Activated CD4-positive, CD25-positive, alpha-beta regulatory T cell (primary cell): Measurements from ENCODE around the gene PNCK.

ENCODE experiments used
- DNase-seq, 4 experiments: peaks; one replicate each; lab custom pipeline; 2025; lab: John Stamatoyannopoulos, UW

The PNCK gene

GRCh38 chrX:153640736-153641575 is 32.7 kb downstream of the PNCK start:
- DNase-seq = no peak

- no peak for DNase-seq
Measured at GRCh38 chrX:153640045-153640686, 33.4 kb downstream of the PNCK start.

- DNase-seq = no peak
Measured at GRCh38 chrX:153639177-153640044, 34.2 kb downstream of the PNCK start.

- DNase-seq = no peak
Measured at GRCh38 chrX:153638436-153639176, 35.0 kb downstream of the PNCK start.

GRCh38 chrX:153638041-153638371 is 35.6 kb downstream of the PNCK start:
- DNase-seq = no peak

GRCh38 chrX:153637121-153638040 is 36.2 kb downstream of the PNCK start:
- DNase-seq = no peak

GRCh38 chrX:153636716-153637115 is 36.9 kb downstream of the PNCK start:
- DNase-seq = no peak

- no peak for DNase-seq
Measured at GRCh38 chrX:153635788-153636668, 37.6 kb downstream of the PNCK start.

GRCh38 chrX:153635388-153635787 is 38.2 kb downstream of the PNCK start:
- no peak for DNase-seq

GRCh38 chrX:153634832-153635231 is 38.8 kb downstream of the PNCK start:
- no peak for DNase-seq

GRCh38 chrX:153634236-153634635 is 39.4 kb downstream of the PNCK start:
- DNase-seq = no peak

GRCh38 chrX:153633607-153634180 is 39.9 kb downstream of the PNCK start:
- no peak for DNase-seq

- DNase-seq = no peak
Measured at GRCh38 chrX:153633048-153633447, 40.6 kb downstream of the PNCK start.

- no peak for DNase-seq
Measured at GRCh38 chrX:153632595-153632946, 41.0 kb downstream of the PNCK start.

- no peak for DNase-seq
Measured at GRCh38 chrX:153631907-153632594, 41.6 kb downstream of the PNCK start.

- no peak for DNase-seq
Measured at GRCh38 chrX:153631346-153631745, 42.3 kb downstream of the PNCK start.

- no peak for DNase-seq
Measured at GRCh38 chrX:153628665-153629064, 44.9 kb downstream of the PNCK start.

- DNase-seq = no peak
Measured at GRCh38 chrX:153628129-153628528, 45.5 kb downstream of the PNCK start.

- DNase-seq = no peak
Measured at GRCh38 chrX:153627675-153628111, 45.9 kb downstream of the PNCK start.
